Measurements from ENCODE around the gene DIPK1A.
A peak's percentile ranks its signal among the peaks of the same experiment; 100 is the strongest.

DIPK1A gene

DNA sequence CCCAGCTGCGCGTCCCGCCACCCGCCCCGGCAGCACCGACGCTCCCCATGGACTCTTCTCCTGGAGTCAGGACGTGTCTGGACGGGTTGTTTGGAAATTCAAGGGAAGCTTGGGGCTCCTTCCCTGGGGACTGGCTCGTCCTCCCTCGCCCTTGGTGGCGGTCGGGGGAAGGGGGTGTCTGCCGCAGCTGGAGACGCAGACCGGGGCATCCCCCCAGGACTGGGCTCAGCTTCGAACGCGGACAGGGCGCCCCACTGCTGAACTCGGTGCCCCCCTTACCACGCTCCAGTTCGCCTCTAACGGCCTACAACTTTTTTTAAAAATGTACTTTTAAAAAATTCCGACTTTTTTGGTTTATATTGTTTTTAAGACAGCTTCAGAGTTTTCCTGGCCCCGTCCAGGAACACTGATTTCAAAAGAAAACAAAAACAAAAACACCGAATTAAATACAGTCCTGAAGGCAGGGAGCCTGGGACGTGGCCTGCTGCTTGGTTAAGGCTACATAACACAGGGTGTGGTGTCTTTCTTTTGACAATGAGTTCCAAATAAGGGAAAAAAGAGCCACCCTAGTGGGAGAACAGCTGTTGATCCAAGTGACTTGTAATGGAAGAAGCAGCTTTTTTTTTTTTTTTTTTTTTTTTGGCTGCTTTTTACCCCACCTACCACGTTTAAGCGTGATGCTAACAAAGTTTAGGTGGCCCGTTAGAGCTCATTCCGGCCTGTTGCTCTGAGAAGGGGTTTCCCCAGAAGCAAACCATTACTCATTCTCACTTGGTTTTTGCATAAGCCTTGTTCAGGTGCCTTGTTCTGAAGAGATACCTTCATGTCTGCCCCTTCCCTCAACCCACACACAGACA lies 862 bp upstream of the DIPK1A start:
- no peaks in the 10 kb centered on the region for H3K9me3 ChIP-seq (ENCODE audit: severe bottlenecking)
- H3K4me3 ChIP-seq (ENCODE audit: low read depth, low read length) = peak overlapping the region; percentile 53
- no peaks in the 10 kb centered on the region for H3K27me3 ChIP-seq (ENCODE audit: insufficient read depth, low read depth, severe bottlenecking)
- peaks cover 3% of the 10 kb centered on the region; the same call in 1 of the 2 replicates for H3K36me3 ChIP-seq
- TF ChIP-seq, protein P1, sequence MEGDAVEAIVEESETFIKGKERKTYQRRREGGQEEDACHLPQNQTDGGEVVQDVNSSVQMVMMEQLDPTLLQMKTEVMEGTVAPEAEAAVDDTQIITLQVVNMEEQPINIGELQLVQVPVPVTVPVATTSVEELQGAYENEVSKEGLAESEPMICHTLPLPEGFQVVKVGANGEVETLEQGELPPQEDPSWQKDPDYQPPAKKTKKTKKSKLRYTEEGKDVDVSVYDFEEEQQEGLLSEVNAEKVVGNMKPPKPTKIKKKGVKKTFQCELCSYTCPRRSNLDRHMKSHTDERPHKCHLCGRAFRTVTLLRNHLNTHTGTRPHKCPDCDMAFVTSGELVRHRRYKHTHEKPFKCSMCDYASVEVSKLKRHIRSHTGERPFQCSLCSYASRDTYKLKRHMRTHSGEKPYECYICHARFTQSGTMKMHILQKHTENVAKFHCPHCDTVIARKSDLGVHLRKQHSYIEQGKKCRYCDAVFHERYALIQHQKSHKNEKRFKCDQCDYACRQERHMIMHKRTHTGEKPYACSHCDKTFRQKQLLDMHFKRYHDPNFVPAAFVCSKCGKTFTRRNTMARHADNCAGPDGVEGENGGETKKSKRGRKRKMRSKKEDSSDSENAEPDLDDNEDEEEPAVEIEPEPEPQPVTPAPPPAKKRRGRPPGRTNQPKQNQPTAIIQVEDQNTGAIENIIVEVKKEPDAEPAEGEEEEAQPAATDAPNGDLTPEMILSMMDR (IDR thresholded peaks at IDR 0.05; ENCODE audit: low read depth, low read length) = no peak
- no peak for DNase-seq
- peak overlapping the region; percentile 90 for H3K27ac ChIP-seq

DNA sequence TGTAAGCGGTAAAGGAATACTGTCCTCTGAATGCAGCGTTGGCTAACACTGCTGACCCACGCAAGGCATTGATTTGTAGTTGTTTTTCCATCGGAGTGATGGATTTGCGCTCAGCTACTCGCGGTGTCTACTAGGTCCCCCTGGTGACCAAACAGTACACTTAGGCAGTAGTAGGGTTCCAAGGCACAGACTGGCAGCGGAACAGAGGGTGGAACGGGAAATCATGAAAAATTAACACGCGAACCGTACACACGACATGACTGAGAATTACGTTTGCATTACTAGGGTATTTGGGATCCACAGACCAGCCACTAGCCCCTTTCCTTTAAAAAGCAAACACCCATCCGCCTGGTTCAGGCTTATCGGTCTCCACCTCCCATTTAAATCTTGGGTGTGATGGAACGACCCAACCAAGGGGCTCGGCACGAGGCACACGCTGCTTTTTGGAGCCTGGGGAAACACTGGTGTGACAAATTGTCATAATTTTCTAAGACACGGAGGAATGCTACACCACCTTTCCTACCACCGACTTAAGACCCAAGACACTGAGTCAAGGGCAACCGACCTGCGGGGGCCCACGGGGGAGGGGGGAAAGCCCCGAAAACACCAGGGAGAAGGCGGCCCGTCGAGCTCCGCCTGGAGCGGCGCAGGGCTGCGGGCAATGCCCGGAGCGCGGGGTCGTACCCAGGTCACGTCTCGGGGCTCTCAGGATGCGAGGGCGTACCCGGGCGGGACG lies 699 bp downstream of the DIPK1A start:
- no peaks in the 10 kb centered on the region for H3K9me3 ChIP-seq (ENCODE audit: severe bottlenecking)
- H3K36me3 ChIP-seq = peaks cover 3% of the 10 kb centered on the region; the same call in 1 of the 2 replicates
- peak overlapping the region; percentile 53 for H3K4me3 ChIP-seq (ENCODE audit: low read depth, low read length)
- DNase-seq = peak; percentile 71
- no peaks in the 10 kb centered on the region for H3K27me3 ChIP-seq (ENCODE audit: insufficient read depth, low read depth, severe bottlenecking)
- TF ChIP-seq, protein P1 (IDR thresholded peaks at IDR 0.05; ENCODE audit: low read depth, low read length) = peak; percentile 76
- H3K27ac ChIP-seq = peak overlapping the region; percentile 90

DNA sequence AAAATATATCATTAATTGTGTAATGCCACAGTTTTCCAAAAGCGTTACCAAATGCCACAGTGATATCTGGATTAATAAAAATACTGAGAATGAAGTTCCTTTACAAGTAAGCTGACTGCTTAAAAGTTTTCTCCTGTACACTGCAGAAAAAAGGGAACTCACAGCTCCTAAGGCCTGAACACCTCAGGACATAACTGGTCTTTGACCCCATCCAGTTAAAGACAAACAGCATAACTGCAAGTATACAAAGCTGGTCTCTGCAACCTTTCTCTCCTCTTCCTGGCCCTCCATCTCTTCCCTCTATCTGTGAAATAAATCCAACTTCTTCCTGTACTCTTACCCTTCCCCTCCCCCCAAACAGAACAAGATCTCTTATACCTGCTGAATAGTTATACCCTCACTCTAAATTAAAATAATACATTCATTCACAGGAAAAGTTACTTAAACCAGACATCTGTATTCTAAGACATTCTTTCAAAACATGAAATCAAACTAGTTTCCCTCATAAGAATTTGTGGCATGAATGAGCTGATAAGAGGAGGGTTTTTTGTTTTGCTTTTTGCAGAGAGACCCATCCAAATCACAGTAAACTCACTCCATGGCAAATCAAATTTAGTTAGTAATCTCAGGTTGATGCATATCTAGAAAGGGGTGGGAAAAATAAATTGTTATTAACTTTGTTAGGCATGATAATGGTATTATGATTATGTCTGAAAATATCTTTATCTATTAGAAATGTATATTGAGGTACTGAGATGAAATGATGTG lies 2.9 kb downstream of the DIPK1A start:
- H3K27me3 ChIP-seq (ENCODE audit: insufficient read depth, low read depth, severe bottlenecking) = no peaks in the 10 kb centered on the region
- H3K4me3 ChIP-seq (ENCODE audit: low read depth, low read length) = no peak overlapping the region
- DNase-seq = no peak
- TF ChIP-seq, protein P1 (IDR thresholded peaks at IDR 0.05; ENCODE audit: low read depth, low read length) = no peak
- no peak overlapping the region for H3K27ac ChIP-seq
- H3K36me3 ChIP-seq = peaks cover 3% of the 10 kb centered on the region; the same call in 1 of the 2 replicates
- no peaks in the 10 kb centered on the region for H3K9me3 ChIP-seq (ENCODE audit: severe bottlenecking)

DNA sequence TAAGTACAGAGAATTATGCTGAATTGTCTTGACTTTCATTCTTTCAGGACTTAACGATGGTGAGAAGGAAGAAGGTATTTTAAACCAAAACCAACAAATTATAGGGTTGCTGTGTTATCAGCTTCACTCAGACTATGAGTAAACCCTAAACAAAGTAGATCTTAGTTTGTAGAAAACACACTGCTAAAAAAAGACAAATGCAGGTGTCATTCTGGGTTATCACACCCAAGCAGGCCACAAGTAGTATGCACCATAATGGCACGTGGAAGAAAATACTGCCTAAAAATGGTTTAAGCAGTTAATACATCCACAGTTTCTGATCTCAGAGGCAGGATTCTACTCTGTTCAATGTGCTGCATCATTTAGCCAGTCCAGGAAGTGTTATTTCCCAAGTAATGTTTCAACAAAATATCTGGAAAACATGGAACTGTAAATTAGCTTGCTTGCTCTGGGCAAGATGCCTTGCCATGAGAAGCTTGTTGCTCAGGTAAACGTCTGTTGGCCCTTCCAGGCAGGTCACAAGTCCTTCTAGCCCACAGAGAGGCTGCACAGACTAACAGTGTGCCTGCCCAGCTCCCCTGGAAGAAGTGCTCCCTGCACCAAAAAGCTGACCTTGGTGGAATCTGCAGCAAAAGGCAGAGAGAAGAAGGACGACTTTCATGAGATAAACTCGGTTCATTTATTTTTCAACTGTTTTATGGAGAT lies 4.1 kb downstream of the DIPK1A start:
- H3K27me3 ChIP-seq (ENCODE audit: insufficient read depth, low read depth, severe bottlenecking) = no peaks in the 10 kb centered on the region
- TF ChIP-seq, protein P1 (IDR thresholded peaks at IDR 0.05; ENCODE audit: low read depth, low read length) = no peak
- no peak overlapping the region for H3K4me3 ChIP-seq (ENCODE audit: low read depth, low read length)
- H3K36me3 ChIP-seq = peaks cover 3% of the 10 kb centered on the region; the same call in 1 of the 2 replicates
- no peaks in the 10 kb centered on the region for H3K9me3 ChIP-seq (ENCODE audit: severe bottlenecking)
- no peak overlapping the region for H3K27ac ChIP-seq
- DNase-seq = no peak
